Right atrium auricular region (tissue), 2 donors: ENCODE results near the gene ROR2. TPM values are rescaled to one million over a fixed set of nuclear protein-coding genes. Genes with fewer than 3 reads are reported as not detected.

Source experiments
- DNase-seq: peaks from one replicate; pipeline ENCODE4 v3.0.0-alpha.2; 2019; ENCODE audit warnings: low spot score
- H3K27ac ChIP-seq, 2 donors: fragments of 200-600 bp; sonication (generic); 1 replicate in 1 of 2; 2 replicates in 1 of 2; pipeline ENCODE4 v1.5.1; 2016 to 2019
- H3K27me3 ChIP-seq, 2 donors: fragments of 200-600 bp; sonication (generic); one replicate each; pipeline versions ENCODE4 v1.5.1 to v1.6.0; 2017 to 2019
- H3K36me3 ChIP-seq: fragments of 200-600 bp; sonication (generic); one replicate; pipeline ENCODE4 v1.5.1; 2016
- H3K4me1 ChIP-seq, 2 donors: fragments of 200-600 bp; sonication (generic); one replicate each; pipeline versions ENCODE4 v1.5.1 to v1.6.0; 2017 to 2019
- H3K4me3 ChIP-seq, 2 donors: fragments of 200-600 bp; sonication (generic); 1 replicate in 1 of 2; 2 replicates in 1 of 2; pipeline ENCODE4 v1.5.1; 2017 to 2019; ENCODE audit warnings: mild to moderate bottlenecking in 1 of 2, moderate library complexity in 1 of 2
- H3K9me3 ChIP-seq, 2 donors: fragments of 200-600 bp; sonication (generic); one replicate each; pipeline ENCODE4 v1.5.1; 2019
- CTCF ChIP-seq, 2 donors: fragments of 200-600 bp; sonication (generic); IDR thresholded peaks; one replicate each; pipeline ENCODE4 v1.5.1; 2019; ENCODE audit warnings: antibody characterized with exemption in 2 of 2
- total RNA-seq, 2 donors: library from RNA; depleted of rRNA; stranded (reverse); fragments of >200 nt; gene quantifications; one replicate each; pipeline ENCODE4 v1.1.0, GENCODE V29; 2016

ROR2 gene
- total RNA-seq, 2 donors from 2014 or later: 21.8 to 28.5 TPM

- Histone ChIP-seq H3K27ac (no peak overlapping the region), H3K4me1 (peaks cover 0 to 18% of the 10 kb centered on the region in 2 donors), H3K4me3 (no peak overlapping the region), H3K9me3 (no peaks in the 10 kb centered on the region), H3K36me3 (no peaks in the 10 kb centered on the region), H3K27me3 (no peaks in the 10 kb centered on the region)
- DNase-seq: no peak
- no peak for TF ChIP-seq CTCF (IDR thresholded peaks at IDR 0.05)
These were observed 29.2 kb downstream of the ROR2 start for GRCh38 chr9:91920630-91921350.

GRCh38 chr9:91919621-91920020 is 30.4 kb downstream of the ROR2 start:
- H3K27ac ChIP-seq: no peak overlapping the region
- DNase-seq: no peak
- no peak for TF ChIP-seq CTCF (IDR thresholded peaks at IDR 0.05)
- H3K4me1 ChIP-seq: peaks cover 0 to 19% of the 10 kb centered on the region in 2 donors
- no peaks in the 10 kb centered on the region for H3K27me3 ChIP-seq
- H3K9me3 ChIP-seq: no peaks in the 10 kb centered on the region
- H3K4me3 ChIP-seq: no peak overlapping the region
- H3K36me3 ChIP-seq: no peaks in the 10 kb centered on the region

- Histone ChIP-seq H3K4me3 (no peak overlapping the region), H3K4me1 (peaks cover 0 to 19% of the 10 kb centered on the region in 2 donors), H3K36me3 (no peaks in the 10 kb centered on the region), H3K27ac (no peak overlapping the region), H3K27me3 (no peaks in the 10 kb centered on the region), H3K9me3 (no peaks in the 10 kb centered on the region)
- no peak for TF ChIP-seq CTCF (IDR thresholded peaks at IDR 0.05)
- DNase-seq: no peak
These were observed 32.6 kb downstream of the ROR2 start for GRCh38 chr9:91917436-91917835.

- DNase-seq: no peak
- no peak for TF ChIP-seq CTCF (IDR thresholded peaks at IDR 0.05)
- Histone ChIP-seq H3K4me1 (peaks cover 0 to 16% of the 10 kb centered on the region in 2 donors), H3K36me3 (no peaks in the 10 kb centered on the region), H3K27me3 (no peaks in the 10 kb centered on the region), H3K27ac (no peak overlapping the region), H3K4me3 (no peak overlapping the region), H3K9me3 (no peaks in the 10 kb centered on the region)
These were observed 34.3 kb downstream of the ROR2 start for GRCh38 chr9:91915524-91916263.

- no peak for TF ChIP-seq CTCF (IDR thresholded peaks at IDR 0.05)
- DNase-seq: no peak
- no peak overlapping the region for H3K4me3 ChIP-seq
- peaks cover 0 to 9% of the 10 kb centered on the region in 2 donors for H3K4me1 ChIP-seq
- H3K9me3 ChIP-seq: no peaks in the 10 kb centered on the region
- no peak overlapping the region for H3K27ac ChIP-seq
- no peaks in the 10 kb centered on the region for H3K27me3 ChIP-seq
- no peaks in the 10 kb centered on the region for H3K36me3 ChIP-seq
These were observed 35.1 kb downstream of the ROR2 start for GRCh38 chr9:91914937-91915336.
